WTC11 (cell line): Measurements from ENCODE around the gene RPS6KA2. TPM values are rescaled to one million over a fixed set of nuclear protein-coding genes. Genes with fewer than 3 reads are reported as not detected.

Source experiments
- ATAC-seq: fragments of 200-7000 bp; cut with Tn5 transposase; 2 replicates; pipeline ENCODE4 v1.10.0; 2021; ENCODE audit warnings: mild to moderate bottlenecking, moderate library complexity
- CTCF ChIA-PET: fragments of 300-600 bp; sonication (Branson Sonifier 250); formaldehyde crosslinking; loops from one replicate; lab custom pipeline; 2021; ENCODE audit warnings: antibody characterized with exemption; lab: Charles Lee
- POLR2A ChIA-PET: fragments of 350-600 bp; sonication (Branson Sonifier 250); formaldehyde crosslinking; loops from one replicate; lab custom pipeline; 2021; ENCODE audit warnings: antibody characterized with exemption; lab: Charles Lee
- DNase-seq: peaks from one replicate; pipeline ENCODE4 v3.0.0; 2021; ENCODE audit warnings: low spot score
- H3K27ac Mint-ChIP-seq: 2 replicates; pipeline ENCODE4 v1.8.0; 2021; ENCODE audit warnings: mixed read lengths
- H3K27me3 Mint-ChIP-seq: 2 replicates; pipeline ENCODE4 v1.8.0; 2021; ENCODE audit warnings: low read depth, mild to moderate bottlenecking, moderate library complexity, mixed read lengths
- H3K36me3 Mint-ChIP-seq: 2 replicates; pipeline ENCODE4 v1.8.0; 2021; ENCODE audit warnings: mixed read lengths
- H3K4me1 Mint-ChIP-seq: 2 replicates; pipeline ENCODE4 v1.8.0; 2022; ENCODE audit warnings: mixed read lengths
- H3K4me3 Mint-ChIP-seq: 2 replicates; pipeline ENCODE4 v1.8.0; 2021; ENCODE audit warnings: mild to moderate bottlenecking, moderate library complexity, mixed read lengths
- H3K9me3 Mint-ChIP-seq: 2 replicates; pipeline ENCODE4 v1.8.0; 2021; ENCODE audit warnings: mixed read lengths
- ATF1 ChIP-seq: sonication (generic); formaldehyde crosslinking; IDR thresholded peaks from 2 replicates; pipeline ENCODE4 v1.8.1; 2023; ENCODE audit warnings: mild to moderate bottlenecking, moderate library complexity, missing genetic modification reagents
- ATF3 ChIP-seq: sonication (generic); formaldehyde crosslinking; conservative IDR thresholded peaks from 2 replicates; pipeline ENCODE4 v1.8.1; 2022; ENCODE audit warnings: mild to moderate bottlenecking, missing genetic modification reagents
- CDX4 ChIP-seq: fragments of 250-450 bp; sonication (Bioruptor Pico); IDR thresholded peaks from 2 replicates; pipeline ENCODE4 v1.9.0; 2021; ENCODE audit warnings: moderate library complexity, mild to moderate bottlenecking, inconsistent platforms, borderline replicate concordance
- E2F1 ChIP-seq: sonication (generic); formaldehyde crosslinking; IDR thresholded peaks from 2 replicates; pipeline ENCODE4 v1.8.0; 2022; ENCODE audit warnings: mild to moderate bottlenecking, missing genetic modification reagents
- ELF4 ChIP-seq: sonication (generic); formaldehyde crosslinking; IDR thresholded peaks from 2 replicates; pipeline ENCODE4 v1.8.1; 2022; ENCODE audit warnings: low read depth, mild to moderate bottlenecking, moderate library complexity, missing genetic modification reagents
- FOXK1 ChIP-seq: sonication (generic); formaldehyde crosslinking; IDR thresholded peaks from 2 replicates; pipeline ENCODE4 v1.8.0; 2022; ENCODE audit warnings: mild to moderate bottlenecking, moderate library complexity, missing genetic modification reagents
- FOXP1 ChIP-seq: sonication (generic); formaldehyde crosslinking; IDR thresholded peaks from 2 replicates; pipeline ENCODE4 v1.8.0; 2022; ENCODE audit warnings: missing genetic modification reagents, mild to moderate bottlenecking, moderate library complexity, borderline replicate concordance
- GABPB1 ChIP-seq: sonication (generic); formaldehyde crosslinking; IDR thresholded peaks from 2 replicates; pipeline ENCODE4 v1.8.1; 2023; ENCODE audit warnings: mild to moderate bottlenecking, missing genetic modification reagents
- JUN ChIP-seq: sonication (generic); formaldehyde crosslinking; IDR thresholded peaks from 2 replicates; pipeline ENCODE4 v1.8.0; 2023; ENCODE audit warnings: mild to moderate bottlenecking, missing genetic modification reagents
- MXD4 ChIP-seq: fragments of 250-450 bp; sonication (Bioruptor Pico); IDR thresholded peaks from 2 replicates; pipeline ENCODE4 v1.8.0; 2021; ENCODE audit warnings: mild to moderate bottlenecking, moderate library complexity, borderline replicate concordance
- NFYB ChIP-seq: sonication (generic); formaldehyde crosslinking; conservative IDR thresholded peaks from 2 replicates; pipeline ENCODE4 v1.8.0; 2022; ENCODE audit warnings: low read depth, missing genetic modification reagents
- NR2C2 ChIP-seq: sonication (generic); formaldehyde crosslinking; IDR thresholded peaks from 2 replicates; pipeline ENCODE4 v1.8.0; 2022; ENCODE audit warnings: mild to moderate bottlenecking, missing genetic modification reagents
- NR3C1 ChIP-seq: sonication (generic); formaldehyde crosslinking; conservative IDR thresholded peaks from 2 replicates; pipeline ENCODE4 v1.8.1; 2023; ENCODE audit warnings: low read depth, mild to moderate bottlenecking, missing genetic modification reagents
- RELA ChIP-seq: sonication (generic); formaldehyde crosslinking; IDR thresholded peaks from 2 replicates; pipeline ENCODE4 v1.8.1; 2022; ENCODE audit warnings: missing genetic modification reagents, mild to moderate bottlenecking, borderline replicate concordance
- SMAD3 ChIP-seq: sonication (generic); formaldehyde crosslinking; IDR thresholded peaks from 2 replicates; pipeline ENCODE4 v1.8.0; 2022; ENCODE audit warnings: missing genetic modification reagents, mild to moderate bottlenecking, borderline replicate concordance
- SOX15 ChIP-seq: fragments of 250-450 bp; sonication (Bioruptor Pico); IDR thresholded peaks from 2 replicates; pipeline ENCODE4 v1.9.0; 2021; ENCODE audit warnings: mild to moderate bottlenecking
- STAT6 ChIP-seq: sonication (generic); formaldehyde crosslinking; conservative IDR thresholded peaks from 2 replicates; pipeline ENCODE4 v1.8.1; 2023; ENCODE audit warnings: mild to moderate bottlenecking, low read depth, missing genetic modification reagents, moderate library complexity
- ZNF232 ChIP-seq: sonication (generic); formaldehyde crosslinking; IDR thresholded peaks from 2 replicates; pipeline ENCODE4 v1.8.0; 2022; ENCODE audit warnings: mild to moderate bottlenecking, missing genetic modification reagents
- ZNF263 ChIP-seq: sonication (generic); formaldehyde crosslinking; IDR thresholded peaks from 2 replicates; pipeline ENCODE4 v1.8.1; 2022; ENCODE audit warnings: low read depth, mild to moderate bottlenecking, moderate library complexity, missing genetic modification reagents
- ZNF423 ChIP-seq: fragments of 250-450 bp; sonication (Bioruptor Pico); IDR thresholded peaks from 2 replicates; pipeline ENCODE4 v2.1.2; 2022; ENCODE audit warnings: mild to moderate bottlenecking, moderate library complexity
- ZNF671 ChIP-seq: fragments of 250-450 bp; sonication (Bioruptor Pico); IDR thresholded peaks from 2 replicates; pipeline ENCODE4 v1.8.0; 2021; ENCODE audit warnings: mild to moderate bottlenecking
- total RNA-seq: library from RNA; stranded (reverse); gene quantifications from 3 replicates; pipeline ENCODE4 v1.2.3, GENCODE V29; 2021
- TF ChIP-seq, protein P1 (sequence below): sonication (generic); formaldehyde crosslinking; IDR thresholded peaks from 2 replicates; pipeline ENCODE4 v1.8.1; 2022; ENCODE audit warnings: low read depth, mild to moderate bottlenecking, moderate library complexity, missing genetic modification reagents, borderline replicate concordance

RPS6KA2 gene
- total RNA-seq, 1 experiment from 2014 or later: 24.2 TPM

DNA sequence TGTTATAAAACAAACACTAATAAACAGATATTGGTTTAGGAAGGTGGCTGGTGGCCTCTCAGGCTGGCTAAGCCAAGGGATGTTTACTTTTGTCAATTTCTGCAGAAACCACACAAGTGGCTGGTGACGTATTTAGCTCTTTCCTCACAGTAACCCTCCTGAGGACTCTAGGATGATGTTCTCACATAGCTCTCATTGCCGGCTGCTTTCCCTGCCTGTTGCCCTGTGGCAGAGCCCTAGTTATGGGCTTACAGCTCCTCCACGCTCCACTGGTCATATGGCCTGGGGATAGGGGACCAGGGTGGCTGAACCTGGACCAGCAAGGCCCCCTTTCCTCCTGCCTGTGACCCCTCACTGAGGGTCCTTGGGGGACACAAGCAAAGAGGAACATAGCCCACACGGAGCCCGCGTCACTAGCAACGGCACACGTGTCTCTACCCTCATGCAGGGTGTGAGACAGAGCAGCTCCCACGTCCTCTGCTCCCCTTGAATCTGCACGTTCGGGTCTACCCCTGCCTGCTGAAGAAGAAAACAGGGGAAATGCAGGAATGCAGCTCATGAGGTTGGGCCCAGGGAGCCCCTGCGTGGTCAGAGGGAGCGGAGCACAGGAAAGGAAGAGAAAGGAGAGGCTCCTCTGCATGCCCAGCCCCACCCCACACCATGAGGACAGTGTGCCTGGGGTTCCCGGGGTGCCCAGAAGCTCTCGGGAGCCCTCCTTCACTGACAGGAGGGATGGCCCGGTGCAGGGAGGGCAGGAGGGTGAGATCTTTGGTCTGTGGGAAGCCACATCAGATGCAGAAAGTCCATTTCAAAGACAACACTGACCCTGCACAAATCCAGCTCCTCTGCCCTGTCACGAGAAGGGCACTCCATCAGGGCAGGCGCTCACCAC, 54.4 kb downstream of the RPS6KA2 start:
- CTCF ChIA-PET: interaction anchor here (0.6 to 1.8 kb wide), 9 partner anchors 12 to 202 kb away, joined by 3 to 8 read pairs (median 4); partner anchors contain the start of gene RPS6KA2
- H3K27ac Mint-ChIP-seq: peak overlapping the region; percentile 82
- peak; percentile 49 for DNase-seq
- H3K27me3 Mint-ChIP-seq: peaks cover 5% of the 10 kb centered on the region; the same call in 1 of the 2 replicates
- H3K9me3 Mint-ChIP-seq: peaks cover 31% of the 10 kb centered on the region
- peaks cover 43% of the 10 kb centered on the region for H3K4me1 Mint-ChIP-seq
- ATAC-seq: peak; percentile 90
- peak overlapping the region; percentile 20 for H3K4me3 Mint-ChIP-seq
- peaks cover 27% of the 10 kb centered on the region for H3K36me3 Mint-ChIP-seq
- POLR2A ChIA-PET: interaction anchor here (0.6 to 1.6 kb wide), 6 partner anchors 14 to 140 kb away, joined by 3 to 4 read pairs (median 4); partner anchors contain the start of genes RAMACL and RPS6KA2
- no peak for TF ChIP-seq FOXP1 (CRISPR knock-in tag)
- no peak for TF ChIP-seq ZNF232 (CRISPR knock-in tag)
- no peak for TF ChIP-seq NR3C1
- TF ChIP-seq ZNF671 (CRISPR knock-in tag): no peak
- no peak for TF ChIP-seq E2F1 (CRISPR knock-in tag)
- TF ChIP-seq CDX4 (CRISPR knock-in tag): no peak
- TF ChIP-seq, protein P1, sequence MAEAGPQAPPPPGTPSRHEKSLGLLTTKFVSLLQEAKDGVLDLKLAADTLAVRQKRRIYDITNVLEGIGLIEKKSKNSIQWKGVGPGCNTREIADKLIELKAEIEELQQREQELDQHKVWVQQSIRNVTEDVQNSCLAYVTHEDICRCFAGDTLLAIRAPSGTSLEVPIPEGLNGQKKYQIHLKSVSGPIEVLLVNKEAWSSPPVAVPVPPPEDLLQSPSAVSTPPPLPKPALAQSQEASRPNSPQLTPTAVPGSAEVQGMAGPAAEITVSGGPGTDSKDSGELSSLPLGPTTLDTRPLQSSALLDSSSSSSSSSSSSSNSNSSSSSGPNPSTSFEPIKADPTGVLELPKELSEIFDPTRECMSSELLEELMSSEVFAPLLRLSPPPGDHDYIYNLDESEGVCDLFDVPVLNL (CRISPR knock-in tag): no peak
- TF ChIP-seq NFYB (CRISPR knock-in tag): no peak
- no peak for TF ChIP-seq SOX15 (CRISPR knock-in tag)
- no peak for TF ChIP-seq GABPB1 (CRISPR knock-in tag)

DNA sequence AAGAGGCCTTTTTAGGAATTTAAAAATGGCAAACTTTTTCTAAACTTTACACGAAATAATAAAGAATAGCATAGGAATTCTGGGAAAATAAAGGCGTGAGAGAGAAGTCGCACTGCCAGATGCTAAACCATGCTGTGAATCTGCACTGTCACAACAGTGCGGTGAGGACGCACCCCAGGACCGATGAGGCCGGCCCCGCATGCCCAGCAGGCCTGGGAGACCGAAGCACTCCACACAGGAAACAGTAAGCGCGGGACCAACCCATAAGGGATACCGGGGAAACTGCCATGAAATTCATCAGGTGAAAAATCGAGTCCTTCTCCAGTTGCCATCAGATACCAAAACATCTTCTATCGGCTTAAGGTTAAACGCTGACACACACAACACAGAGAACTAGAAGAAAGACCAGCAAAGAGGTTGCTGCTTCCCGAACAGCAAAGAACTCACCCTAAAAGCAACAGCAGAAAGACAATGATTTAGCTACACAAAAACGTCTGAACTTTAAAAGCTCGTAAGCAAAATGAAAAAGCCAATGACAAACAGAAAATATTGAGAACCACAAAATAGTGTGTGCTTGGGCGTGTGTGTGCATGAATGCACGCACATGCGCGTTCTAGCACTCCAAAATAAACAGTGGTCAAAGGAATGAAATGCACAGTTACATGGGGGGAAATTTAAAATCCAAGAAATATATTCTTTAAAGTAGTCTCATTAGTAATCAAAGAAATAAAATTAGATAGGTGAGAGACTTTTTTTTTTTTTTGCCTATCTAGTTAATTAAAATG, 55.9 kb downstream of the RPS6KA2 start:
- TF ChIP-seq ZNF263 (CRISPR knock-in tag) (no peak), SOX15 (CRISPR knock-in tag) (no peak), SMAD3 (CRISPR knock-in tag) (no peak), ZNF423 (CRISPR knock-in tag) (no peak), ATF1 (no peak)
- Mint-ChIP-seq H3K4me3 (no peak overlapping the region), H3K36me3 (peaks cover 12% of the 10 kb centered on the region), H3K27me3 (peaks cover under 1% of the 10 kb centered on the region; the same call in 1 of the 2 replicates), H3K4me1 (peaks cover 45% of the 10 kb centered on the region), H3K27ac (peak overlapping the region; percentile 10), H3K9me3 (peaks cover 16% of the 10 kb centered on the region)
- ChIA-PET POLR2A (no interaction called here), CTCF (interaction anchor here (0.6 to 1.0 kb wide), 2 partner anchors 295 to 439 kb away, joined by 3 read pairs; no protein-coding TSS in a partner anchor)
- DNase-seq (no peak), ATAC-seq (peak; percentile 14; the same call in 1 of the 2 replicates)

DNA sequence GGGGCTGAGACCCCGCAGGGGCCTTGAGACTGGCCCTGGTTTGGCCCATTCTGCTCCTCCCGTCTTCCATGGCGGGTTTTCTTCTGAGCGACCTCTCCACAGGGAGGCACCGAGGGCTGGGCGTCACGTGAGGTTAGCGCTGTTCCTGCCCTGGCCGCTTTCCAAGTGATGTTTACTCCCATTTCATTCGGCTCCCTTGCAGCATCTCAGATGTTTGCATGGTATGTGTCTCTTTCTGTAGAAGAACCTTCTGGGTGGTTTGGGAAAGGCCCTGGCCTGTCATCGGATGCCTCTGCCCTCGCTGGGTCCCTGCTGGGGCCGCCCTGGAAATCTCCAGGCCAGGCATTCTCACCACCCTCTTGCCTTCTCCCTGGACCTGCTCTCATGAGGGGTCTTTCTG, 57.8 kb downstream of the RPS6KA2 start:
- H3K27me3 Mint-ChIP-seq: no peaks in the 10 kb centered on the region; the same call in 1 of the 2 replicates
- no peak overlapping the region for H3K4me3 Mint-ChIP-seq
- H3K27ac Mint-ChIP-seq: peak overlapping the region; percentile 52
- CTCF ChIA-PET: no interaction called here
- H3K4me1 Mint-ChIP-seq: peaks cover 51% of the 10 kb centered on the region
- no peaks in the 10 kb centered on the region for H3K36me3 Mint-ChIP-seq
- POLR2A ChIA-PET: no interaction called here
- no peak for DNase-seq
- no peaks in the 10 kb centered on the region for H3K9me3 Mint-ChIP-seq
- ATAC-seq: no peak
- TF ChIP-seq E2F1 (CRISPR knock-in tag) (no peak), NR2C2 (CRISPR knock-in tag) (no peak), ATF3 (CRISPR knock-in tag) (no peak), RELA (CRISPR knock-in tag) (no peak), MXD4 (CRISPR knock-in tag) (no peak), NFYB (CRISPR knock-in tag) (no peak), JUN (CRISPR knock-in tag) (no peak), FOXK1 (CRISPR knock-in tag) (no peak), ELF4 (CRISPR knock-in tag) (no peak), STAT6 (CRISPR knock-in tag) (no peak)
